K562 (cell line): Measurements from ENCODE around the gene IFI27L1. TPM values are rescaled to one million over a fixed set of nuclear protein-coding genes. Genes with fewer than 3 reads are reported as not detected.

Experiments
- GABPB2 ChIP-seq: fragments of 250-450 bp; sonication (Bioruptor Pico); conservative IDR thresholded peaks from 2 replicates; pipeline ENCODE4 v1.5.1; 2021; ENCODE audit warnings: mild to moderate bottlenecking
- MEF2D ChIP-seq: conservative IDR thresholded peaks from 2 replicates; pipeline ENCODE4 v1.6.1; 2016; ENCODE audit warnings: low read depth, missing genetic modification characterization, missing compliant biosample characterization
- NBN ChIP-seq: fragments of 450-650 bp; IDR thresholded peaks from 2 replicates; pipeline ENCODE4 v1.6.1; 2016; ENCODE audit warnings: low read depth, mild to moderate bottlenecking
- STAT5A ChIP-seq: IDR thresholded peaks from 2 replicates; pipeline ENCODE4 v1.6.1; 2012; ENCODE audit warnings: low read length, inconsistent platforms, borderline replicate concordance
- TCF3 ChIP-seq: sonication (generic); formaldehyde crosslinking; IDR thresholded peaks from 2 replicates; pipeline ENCODE4 v1.4.0; 2020; ENCODE audit warnings: mild to moderate bottlenecking, missing genetic modification reagents
- TFAM ChIP-seq: fragments of 250-450 bp; sonication (Bioruptor Pico); conservative IDR thresholded peaks from 2 replicates; pipeline ENCODE4 v1.5.0; 2021; ENCODE audit warnings: mild to moderate bottlenecking, moderate library complexity
- YBX1 ChIP-seq: fragments of 450-650 bp; IDR thresholded peaks from 2 replicates; pipeline ENCODE4 v1.7.1; 2016; ENCODE audit warnings: mild to moderate bottlenecking
- ZNF175 ChIP-seq: fragments of 200-800 bp; sonication (Bioruptor generic); IDR thresholded peaks from 2 replicates; pipeline ENCODE4 v1.6.1; 2016; ENCODE audit warnings: low read depth, mild to moderate bottlenecking, missing genetic modification characterization, missing compliant biosample characterization
- polyA plus RNA-seq, 8 experiments: library from polyadenylated mRNA; depleted of rRNA in 4 of 8; stranded (reverse) in 5 of 8; unstranded in 3 of 8; fragments of >200 nt; fragmentation: Nextera tagmentation in 2 of 8; fragmentation: Illumina TruSeq in 1 of 8; extraction: Ambion mirVana in 2 of 8; extraction: Trizol in 1 of 8; gene quantifications; 2 replicates each; pipeline versions ENCODE4 v1.2.1 to v1.2.3, GENCODE V29; 2011 to 2014; ENCODE audit warnings: inconsistent platforms in 1 of 8, missing spikeins in 1 of 8
- total RNA-seq, 7 experiments: library from RNA; depleted of rRNA in 6 of 7; stranded (reverse); fragments of >200 nt in 6 of 7; fragmentation: Illumina TruSeq in 2 of 7; extraction: Trizol in 2 of 7; gene quantifications; 2 replicates each; pipeline versions ENCODE4 v1.2.1 to v1.2.3, GENCODE V29; 2011 to 2021; ENCODE audit warnings: low replicate concordance in 1 of 7
- TF ChIP-seq, protein P1 (sequence below), 2 experiments: fragments of 450-650 bp; IDR thresholded peaks; 2 replicates each; pipeline ENCODE4 v1.6.1; 2016; ENCODE audit warnings: mild to moderate bottlenecking in 2 of 2, borderline replicate concordance in 1 of 2, low read depth in 1 of 2, moderate library complexity in 1 of 2
- TF ChIP-seq, protein P2 (sequence below): fragments of 450-650 bp; formaldehyde crosslinking; conservative IDR thresholded peaks from 2 replicates; pipeline ENCODE4 v1.4.0; 2022; ENCODE audit warnings: mild to moderate bottlenecking, missing genetic modification characterization
- TF ChIP-seq, protein P3 (sequence below): IDR thresholded peaks from 2 replicates; pipeline ENCODE4 v1.6.1; 2016; ENCODE audit warnings: missing genetic modification characterization, missing compliant biosample characterization
- TF ChIP-seq, protein P4 (sequence below): fragments of 250-450 bp; sonication (Bioruptor Pico); IDR thresholded peaks from 2 replicates; pipeline ENCODE4 v1.4.0; 2020; ENCODE audit warnings: mild to moderate bottlenecking

IFI27L1 gene
- total and polyA plus RNA-seq, 9 of the 15 experiments (the other 6 are each of a cell fraction or from before 2014, with no cell fraction given), result 14.5 to 28.0 (median 23.8) TPM

DNA sequence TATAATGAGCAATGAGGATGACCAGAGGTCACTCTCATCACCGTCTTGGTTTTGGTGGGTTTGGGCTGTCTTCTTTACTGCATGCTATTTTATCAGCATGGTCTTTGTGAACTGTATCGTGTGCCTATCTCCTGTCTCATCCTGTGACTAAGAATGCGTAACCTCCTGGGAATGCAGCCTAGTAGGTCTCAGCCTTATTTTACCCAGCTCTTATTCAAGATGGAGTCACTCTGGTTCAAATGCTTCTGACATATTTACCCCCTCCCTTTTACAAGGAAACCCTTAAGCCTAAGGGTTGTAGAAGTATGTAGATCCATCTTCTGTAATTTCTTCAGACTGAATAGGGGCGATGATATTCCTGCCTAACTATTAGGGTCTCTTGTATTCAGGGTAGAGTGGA is 8.4 kb downstream of the IFI27L1 start (continued):
- TF ChIP-seq, protein P1, sequence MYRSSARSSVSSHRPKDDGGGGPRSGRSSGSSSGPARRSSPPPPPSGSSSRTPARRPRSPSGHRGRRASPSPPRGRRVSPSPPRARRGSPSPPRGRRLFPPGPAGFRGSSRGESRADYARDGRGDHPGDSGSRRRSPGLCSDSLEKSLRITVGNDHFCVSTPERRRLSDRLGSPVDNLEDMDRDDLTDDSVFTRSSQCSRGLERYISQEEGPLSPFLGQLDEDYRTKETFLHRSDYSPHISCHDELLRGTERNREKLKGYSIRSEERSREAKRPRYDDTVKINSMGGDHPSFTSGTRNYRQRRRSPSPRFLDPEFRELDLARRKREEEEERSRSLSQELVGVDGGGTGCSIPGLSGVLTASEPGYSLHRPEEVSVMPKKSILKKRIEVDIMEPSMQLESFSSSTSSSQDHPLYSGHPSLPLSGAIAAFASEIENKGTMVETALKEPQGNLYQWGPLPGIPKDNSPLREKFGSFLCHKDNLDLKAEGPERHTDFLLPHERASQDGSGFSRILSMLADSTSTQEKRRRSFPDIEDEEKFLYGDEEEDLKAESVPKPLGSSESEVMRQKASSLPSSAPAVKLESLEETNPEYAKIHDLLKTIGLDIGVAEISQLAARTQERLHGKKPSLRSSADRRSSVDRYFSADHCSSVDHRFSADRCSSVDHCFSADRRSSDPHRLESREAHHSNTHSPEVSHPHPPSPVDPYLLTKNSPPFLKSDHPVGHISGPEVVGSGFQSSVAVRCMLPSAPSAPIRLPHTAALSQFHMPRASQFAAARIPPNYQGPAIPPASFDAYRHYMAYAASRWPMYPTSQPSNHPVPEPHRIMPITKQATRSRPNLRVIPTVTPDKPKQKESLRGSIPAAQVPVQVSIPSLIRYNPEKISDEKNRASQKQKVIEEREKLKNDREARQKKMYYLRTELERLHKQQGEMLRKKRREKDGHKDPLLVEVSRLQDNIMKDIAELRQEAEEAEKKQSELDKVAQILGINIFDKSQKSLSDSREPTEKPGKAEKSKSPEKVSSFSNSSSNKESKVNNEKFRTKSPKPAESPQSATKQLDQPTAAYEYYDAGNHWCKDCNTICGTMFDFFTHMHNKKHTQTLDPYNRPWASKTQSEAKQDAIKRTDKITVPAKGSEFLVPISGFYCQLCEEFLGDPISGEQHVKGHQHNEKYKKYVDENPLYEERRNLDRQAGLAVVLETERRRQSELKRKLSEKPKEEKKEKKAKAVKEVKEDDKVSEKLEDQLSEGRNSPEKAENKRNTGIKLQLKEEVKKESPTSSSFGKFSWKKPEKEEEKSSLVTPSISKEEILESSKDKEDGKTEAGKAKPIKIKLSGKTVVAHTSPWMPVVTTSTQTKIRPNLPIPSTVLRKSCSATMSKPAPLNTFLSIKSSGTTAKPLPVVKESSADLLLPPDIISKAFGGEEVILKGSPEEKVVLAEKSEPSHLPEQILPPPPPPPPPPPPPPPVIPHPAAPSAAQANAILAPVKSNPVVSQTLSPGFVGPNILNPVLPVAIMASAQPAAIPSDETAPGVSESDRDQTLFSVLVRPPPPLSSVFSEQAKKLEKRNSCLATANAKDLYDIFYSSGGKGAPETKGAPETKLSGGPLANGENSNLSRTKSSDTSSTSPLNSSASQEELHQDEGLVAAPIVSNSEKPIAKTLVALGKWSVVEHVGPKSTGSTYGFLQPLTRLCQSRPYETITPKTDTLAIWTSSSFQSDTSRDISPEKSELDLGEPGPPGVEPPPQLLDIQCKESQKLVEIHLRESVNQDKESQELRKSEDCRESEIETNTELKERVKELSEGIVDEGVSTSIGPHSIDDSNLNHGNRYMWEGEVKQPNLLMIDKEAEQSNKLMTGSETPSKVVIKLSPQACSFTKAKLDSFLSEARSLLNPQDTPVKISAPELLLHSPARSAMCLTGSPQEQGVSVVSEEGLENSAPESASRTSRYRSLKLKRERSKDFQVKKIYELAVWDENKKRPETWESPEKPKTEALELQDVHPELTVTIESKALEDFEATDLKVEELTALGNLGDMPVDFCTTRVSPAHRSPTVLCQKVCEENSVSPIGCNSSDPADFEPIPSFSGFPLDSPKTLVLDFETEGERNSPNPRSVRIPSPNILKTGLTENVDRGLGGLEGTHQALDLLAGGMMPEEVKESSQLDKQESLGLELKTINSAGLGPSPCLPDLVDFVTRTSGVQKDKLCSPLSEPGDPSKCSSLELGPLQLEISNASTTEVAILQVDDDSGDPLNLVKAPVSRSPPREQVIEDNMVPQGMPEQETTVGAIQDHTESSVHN (IDR thresholded peaks at IDR 0.05; ENCODE audit: borderline replicate concordance in 1 of 2, low read depth in 1 of 2), result no peak
- TF ChIP-seq YBX1 (no peak), TFAM (CRISPR knock-in tag) (no peak), TCF3 (no peak), MEF2D (0 out of 2 replicates have a peak, but pooled peaks have one; percentile 48), NBN (no peak), ZNF175 (CRISPR knock-in tag) (0 out of 2 replicates have a peak, but pooled peaks have one; percentile 38), STAT5A (no peak), GABPB2 (CRISPR knock-in tag) (no peak)
- TF ChIP-seq, protein P2, sequence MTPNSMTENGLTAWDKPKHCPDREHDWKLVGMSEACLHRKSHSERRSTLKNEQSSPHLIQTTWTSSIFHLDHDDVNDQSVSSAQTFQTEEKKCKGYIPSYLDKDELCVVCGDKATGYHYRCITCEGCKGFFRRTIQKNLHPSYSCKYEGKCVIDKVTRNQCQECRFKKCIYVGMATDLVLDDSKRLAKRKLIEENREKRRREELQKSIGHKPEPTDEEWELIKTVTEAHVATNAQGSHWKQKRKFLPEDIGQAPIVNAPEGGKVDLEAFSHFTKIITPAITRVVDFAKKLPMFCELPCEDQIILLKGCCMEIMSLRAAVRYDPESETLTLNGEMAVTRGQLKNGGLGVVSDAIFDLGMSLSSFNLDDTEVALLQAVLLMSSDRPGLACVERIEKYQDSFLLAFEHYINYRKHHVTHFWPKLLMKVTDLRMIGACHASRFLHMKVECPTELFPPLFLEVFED (CRISPR knock-in tag), result no peak
- TF ChIP-seq, protein P3, sequence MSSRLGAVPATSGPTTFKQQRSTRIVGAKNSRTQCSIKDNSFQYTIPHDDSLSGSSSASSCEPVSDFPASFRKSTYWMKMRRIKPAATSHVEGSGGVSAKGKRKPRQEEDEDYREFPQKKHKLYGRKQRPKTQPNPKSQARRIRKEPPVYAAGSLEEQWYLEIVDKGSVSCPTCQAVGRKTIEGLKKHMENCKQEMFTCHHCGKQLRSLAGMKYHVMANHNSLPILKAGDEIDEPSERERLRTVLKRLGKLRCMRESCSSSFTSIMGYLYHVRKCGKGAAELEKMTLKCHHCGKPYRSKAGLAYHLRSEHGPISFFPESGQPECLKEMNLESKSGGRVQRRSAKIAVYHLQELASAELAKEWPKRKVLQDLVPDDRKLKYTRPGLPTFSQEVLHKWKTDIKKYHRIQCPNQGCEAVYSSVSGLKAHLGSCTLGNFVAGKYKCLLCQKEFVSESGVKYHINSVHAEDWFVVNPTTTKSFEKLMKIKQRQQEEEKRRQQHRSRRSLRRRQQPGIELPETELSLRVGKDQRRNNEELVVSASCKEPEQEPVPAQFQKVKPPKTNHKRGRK (tag), result no peak
- TF ChIP-seq, protein P4, sequence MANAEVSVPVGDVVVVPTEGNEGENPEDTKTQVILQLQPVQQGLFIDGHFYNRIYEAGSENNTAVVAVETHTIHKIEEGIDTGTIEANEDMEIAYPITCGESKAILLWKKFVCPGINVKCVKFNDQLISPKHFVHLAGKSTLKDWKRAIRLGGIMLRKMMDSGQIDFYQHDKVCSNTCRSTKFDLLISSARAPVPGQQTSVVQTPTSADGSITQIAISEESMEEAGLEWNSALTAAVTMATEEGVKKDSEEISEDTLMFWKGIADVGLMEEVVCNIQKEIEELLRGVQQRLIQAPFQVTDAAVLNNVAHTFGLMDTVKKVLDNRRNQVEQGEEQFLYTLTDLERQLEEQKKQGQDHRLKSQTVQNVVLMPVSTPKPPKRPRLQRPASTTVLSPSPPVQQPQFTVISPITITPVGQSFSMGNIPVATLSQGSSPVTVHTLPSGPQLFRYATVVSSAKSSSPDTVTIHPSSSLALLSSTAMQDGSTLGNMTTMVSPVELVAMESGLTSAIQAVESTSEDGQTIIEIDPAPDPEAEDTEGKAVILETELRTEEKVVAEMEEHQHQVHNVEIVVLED (CRISPR knock-in tag), result no peak
